Measurements from ENCODE around the gene ALDH16A1. TPM values are rescaled to one million over a fixed set of nuclear protein-coding genes. Genes with fewer than 3 reads are reported as not detected.

The ALDH16A1 gene
- total RNA-seq, 4 donors from 2014 or later, result 32.5 to 39.5 (median 34.2) TPM

DNA sequence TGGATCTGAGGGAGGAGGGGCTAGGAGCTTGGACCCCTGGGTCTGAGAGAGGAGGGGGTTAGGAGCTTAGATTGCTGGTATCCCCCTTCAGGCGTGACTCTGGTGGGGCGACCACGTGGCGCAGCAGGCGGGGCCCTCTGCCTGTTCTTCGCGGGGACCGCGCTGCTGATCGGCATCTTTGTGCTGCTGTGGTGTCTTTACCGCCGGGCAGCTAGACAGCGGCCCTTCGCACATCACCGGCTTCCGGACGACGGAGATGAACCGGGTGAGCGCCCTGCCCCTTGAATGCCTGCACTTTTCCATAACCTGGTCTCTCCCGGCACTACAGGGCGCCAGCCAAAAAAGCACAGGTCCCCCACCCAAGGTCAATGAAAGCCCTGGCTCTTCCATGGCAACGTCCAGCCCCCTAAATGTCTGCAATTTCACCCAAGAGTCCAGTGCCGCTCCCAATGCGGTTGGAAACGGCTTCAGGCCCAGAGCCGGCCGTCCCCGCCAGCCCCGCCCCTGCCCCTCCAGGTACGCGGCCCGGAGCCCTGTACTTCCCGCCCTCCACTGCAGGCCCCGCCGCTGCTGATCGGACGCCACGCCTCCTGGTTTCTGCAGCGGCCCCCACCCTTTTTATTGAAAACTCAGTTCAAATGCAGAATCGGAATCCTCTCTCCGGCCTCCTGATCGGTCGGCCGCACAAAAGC lies 25.0 kb upstream of the ALDH16A1 start:
- no peak overlapping the region for H3K4me3 ChIP-seq (replicated peaks in 1 of 3)

DNA sequence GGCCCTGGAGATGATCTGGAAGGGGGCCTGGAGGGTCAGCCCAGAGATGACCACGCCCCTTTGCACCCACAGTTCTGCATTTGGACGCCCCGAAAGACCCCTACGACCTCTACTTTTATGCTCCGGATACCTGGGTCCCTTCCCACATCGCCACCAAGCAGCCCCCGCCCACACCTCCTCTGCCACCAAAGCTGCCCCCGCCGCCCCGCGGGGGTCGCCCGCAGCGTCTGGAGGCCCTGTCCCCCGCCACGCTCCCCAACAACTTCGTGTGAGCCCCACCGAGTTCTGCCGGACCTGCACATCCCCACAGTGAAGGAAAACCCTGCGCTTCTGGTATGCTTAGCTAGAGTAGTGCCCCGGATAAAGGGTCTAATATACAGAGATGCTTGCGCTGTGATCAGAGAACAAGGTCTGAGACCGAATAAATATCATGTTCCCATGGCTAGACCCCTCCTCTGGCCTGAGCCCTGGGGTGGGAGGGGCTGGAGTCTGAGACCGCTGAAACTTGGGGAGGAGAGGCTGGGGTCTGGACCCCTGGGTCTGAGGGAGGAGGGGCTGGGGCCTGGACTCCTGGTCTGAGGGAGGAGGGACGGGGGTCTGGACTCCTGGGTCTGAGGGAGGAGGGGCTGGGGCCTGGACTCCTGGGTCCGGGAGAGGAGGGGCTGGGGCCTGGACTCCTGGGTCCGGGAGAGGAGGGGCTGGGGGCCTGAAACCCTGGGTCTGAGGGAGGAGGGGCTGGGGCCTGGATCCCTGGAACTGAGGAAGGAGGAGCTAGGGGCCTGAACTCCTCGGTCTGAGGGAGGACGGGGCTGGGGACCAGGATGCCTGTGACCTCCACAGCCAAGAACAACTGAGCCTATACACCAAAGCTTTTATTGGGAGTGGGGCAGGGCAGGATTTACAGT lies 24.2 kb upstream of the ALDH16A1 start:
- WGBS, 2 donors, result 10 to 20% methylated on average over 13 to 19 of the region's 29 CpGs
- Histone ChIP-seq H3K27me3 (peaks cover 62% of the 10 kb centered on the region), H3K4me3 (replicated peaks in 1 of 3) (no peak overlapping the region), H3K27ac (no peak overlapping the region), H3K4me1 (peaks cover 8 to 9% of the 10 kb centered on the region in 2 donors), H3K9me3 (no peaks in the 10 kb centered on the region), H3K36me3 (no peaks in the 10 kb centered on the region)
- TF ChIP-seq CTCF (IDR thresholded peaks at IDR 0.05) (no peak), POLR2A (IDR thresholded peaks at IDR 0.05) (no peak)
- intact Hi-C loops (cut with DNase I), result no loop called here
- DNase-seq, result no peak

More for the DNA sequence above, 25.0 kb upstream of the ALDH16A1 start:
- H3K4me1 ChIP-seq, result peaks cover 9 to 10% of the 10 kb centered on the region in 2 donors
- H3K9me3 ChIP-seq, result no peaks in the 10 kb centered on the region
- peaks cover 63% of the 10 kb centered on the region for H3K27me3 ChIP-seq
- 0 to 1% methylated on average over 11 to 20 of the region's 45 CpGs for WGBS, 2 donors
- peak in 1 of 2 donors; percentile 19 for DNase-seq
- no peaks in the 10 kb centered on the region for H3K36me3 ChIP-seq
- TF ChIP-seq POLR2A (IDR thresholded peaks at IDR 0.05) (no peak), CTCF (IDR thresholded peaks at IDR 0.05) (no peak)
- intact Hi-C loops (cut with DNase I), result no loop called here
- no peak overlapping the region for H3K27ac ChIP-seq

DNA sequence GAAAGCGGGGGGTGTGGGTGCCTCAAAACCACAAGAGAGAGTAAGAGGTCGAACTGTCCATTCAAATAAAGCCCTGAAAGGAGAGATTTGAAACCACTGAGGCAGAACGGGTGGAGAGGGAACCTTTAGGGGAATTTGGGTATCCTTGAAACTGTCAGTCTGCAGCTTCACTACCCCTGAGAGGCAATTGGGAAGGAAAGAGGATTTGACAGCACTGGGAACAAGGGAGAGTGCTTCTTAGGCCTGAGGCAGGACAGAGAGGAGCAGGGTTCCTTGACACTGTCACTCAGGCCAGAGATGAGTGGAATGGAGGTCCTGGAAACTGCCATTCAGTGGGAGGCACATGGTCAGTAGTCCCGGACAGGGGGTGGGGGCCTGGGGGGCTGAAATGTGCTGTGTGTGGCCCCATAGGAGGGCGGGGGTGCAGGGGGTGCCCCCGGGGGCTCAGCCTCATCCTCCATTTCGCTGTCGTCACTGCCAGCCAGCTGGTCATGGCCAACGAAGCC lies 22.8 kb upstream of the ALDH16A1 start:
- 61 to 63% methylated on average over 8 to 9 of the region's 9 CpGs for WGBS, 2 donors

GRCh38 chr19:49430678-49431329 lies 22.2 kb upstream of the ALDH16A1 start:
- intact Hi-C loops (cut with DNase I), result no loop called here
- Histone ChIP-seq H3K9me3 (no peaks in the 10 kb centered on the region), H3K27ac (no peak overlapping the region), H3K36me3 (no peaks in the 10 kb centered on the region), H3K4me1 (peaks cover 8 to 9% of the 10 kb centered on the region in 2 donors), H3K4me3 (replicated peaks in 1 of 3) (no peak overlapping the region), H3K27me3 (peaks cover 53% of the 10 kb centered on the region)
- TF ChIP-seq CTCF (IDR thresholded peaks at IDR 0.05), result no peak
- no peak for TF ChIP-seq POLR2A (IDR thresholded peaks at IDR 0.05)
- DNase-seq, result no peak
- WGBS, 2 donors, result 59 to 63% methylated on average over 11 to 28 of the region's 28 CpGs

More for the DNA sequence above, 22.8 kb upstream of the ALDH16A1 start:
- DNase-seq, result no peak
- Histone ChIP-seq H3K27ac (no peak overlapping the region), H3K27me3 (peaks cover 59% of the 10 kb centered on the region), H3K9me3 (no peaks in the 10 kb centered on the region), H3K36me3 (no peaks in the 10 kb centered on the region), H3K4me3 (replicated peaks in 1 of 3) (no peak overlapping the region), H3K4me1 (peaks cover 8 to 9% of the 10 kb centered on the region in 2 donors)
- intact Hi-C loops (cut with DNase I), result no loop called here
- no peak for TF ChIP-seq CTCF (IDR thresholded peaks at IDR 0.05)
- no peak for TF ChIP-seq POLR2A (IDR thresholded peaks at IDR 0.05)
